Activated CD4-positive, alpha-beta T cell treated with anti-CD3 and anti-CD28 coated beads, Interleukin-2, amount 50 U/mL, for 4 hours (primary cell): ENCODE measurements around the gene TRPV3.
"Not testable (repeated sequence)": the region's sequence is repeated elsewhere in the genome, so short reads cannot be mapped to it uniquely, and the experiment has no call there.

Experiments
- DNase-seq, 2 experiments: peaks; one replicate each; pipeline ENCODE4 v3.0.0-alpha.2; 2020

TRPV3 gene

GRCh38 chr17:3557768-3558583 lies at the start of gene TRPV3:
TRPV3 (minus strand) TSS chr17:3557812; CDS start chr17:3554850, 2,962 bp downstream.
- DNase-seq = peak; percentile 74 to 78

- DNase-seq = no peak
Measured at GRCh38 chr17:3603870-3604259, 46.3 kb upstream of the TRPV3 start.

GRCh38 chr17:3603119-3603869 lies 45.7 kb upstream of the TRPV3 start:
- DNase-seq = no peak

GRCh38 chr17:3602499-3602898 lies 44.9 kb upstream of the TRPV3 start:
- DNase-seq = peak in 1 of 2 experiments; percentile 4

- no peak for DNase-seq
Measured at GRCh38 chr17:3600529-3601205, 43.1 kb upstream of the TRPV3 start.

GRCh38 chr17:3598078-3598477 lies 40.5 kb upstream of the TRPV3 start:
- no peak for DNase-seq

- DNase-seq = no peak
Measured at GRCh38 chr17:3596804-3597464, 39.3 kb upstream of the TRPV3 start.

- DNase-seq = no peak
Measured at GRCh38 chr17:3594976-3595375, 37.4 kb upstream of the TRPV3 start.

- DNase-seq = no peak
Measured at GRCh38 chr17:3594051-3594800, 36.6 kb upstream of the TRPV3 start.

GRCh38 chr17:3593384-3593783 lies 35.8 kb upstream of the TRPV3 start:
- DNase-seq = no peak

- no peak for DNase-seq
Measured at GRCh38 chr17:3592216-3592860, 34.7 kb upstream of the TRPV3 start.

GRCh38 chr17:3590768-3591167 lies 33.2 kb upstream of the TRPV3 start:
- DNase-seq = no peak

- DNase-seq = no peak
Measured at GRCh38 chr17:3590231-3590630, 32.6 kb upstream of the TRPV3 start.

GRCh38 chr17:3589784-3590183 lies 32.2 kb upstream of the TRPV3 start:
- no peak for DNase-seq

GRCh38 chr17:3585826-3586225 lies 28.2 kb upstream of the TRPV3 start:
- no peak for DNase-seq

GRCh38 chr17:3583456-3583855 lies 25.8 kb upstream of the TRPV3 start:
- DNase-seq = no peak

- DNase-seq = no peak
Measured at GRCh38 chr17:3582915-3583314, 25.3 kb upstream of the TRPV3 start.

GRCh38 chr17:3578667-3579066 lies 21.1 kb upstream of the TRPV3 start:
- not testable (repeated sequence) for DNase-seq

GRCh38 chr17:3576970-3577369 lies 19.4 kb upstream of the TRPV3 start:
- DNase-seq = no peak

GRCh38 chr17:3575511-3575910 lies 17.9 kb upstream of the TRPV3 start:
- no peak for DNase-seq

- no peak for DNase-seq
Measured at GRCh38 chr17:3574231-3574630, 16.6 kb upstream of the TRPV3 start.
